NCI-H187 treated with DMSO at 0.1 percent for 48 hours (cell line): ENCODE data around the gene ZNF335.
"Not testable (repeated sequence)": the region's sequence is repeated elsewhere in the genome, so short reads cannot be mapped to it uniquely, and the experiment has no call there.

Experiments used
- DNase-seq: peaks from one replicate; lab custom pipeline; 2025; lab: John Stamatoyannopoulos, UW

Gene ZNF335

GRCh38 chr20:46002008-46002407, 30.0 kb upstream of the ZNF335 start:
- no peak for DNase-seq

DNA sequence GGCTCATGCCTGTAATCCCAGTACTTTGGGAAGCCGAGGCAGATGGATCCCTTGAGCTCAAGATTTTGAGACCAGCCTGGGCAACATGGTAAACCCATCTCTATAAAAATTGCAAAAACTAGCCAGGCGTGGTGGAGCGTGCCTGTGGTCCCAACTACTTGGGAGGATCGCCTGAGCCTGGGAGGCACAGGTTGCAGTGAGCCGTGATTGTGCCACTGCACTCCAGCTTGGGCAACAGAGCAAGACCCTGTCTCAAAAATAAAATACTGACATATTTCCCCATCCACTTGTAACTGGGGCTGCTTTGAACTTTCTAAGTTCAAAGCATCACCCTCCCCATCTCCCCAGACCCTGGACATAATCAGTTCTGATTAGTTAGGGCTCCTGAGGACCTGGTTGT, 29.5 kb upstream of the ZNF335 start:
- DNase-seq = no peak

DNA sequence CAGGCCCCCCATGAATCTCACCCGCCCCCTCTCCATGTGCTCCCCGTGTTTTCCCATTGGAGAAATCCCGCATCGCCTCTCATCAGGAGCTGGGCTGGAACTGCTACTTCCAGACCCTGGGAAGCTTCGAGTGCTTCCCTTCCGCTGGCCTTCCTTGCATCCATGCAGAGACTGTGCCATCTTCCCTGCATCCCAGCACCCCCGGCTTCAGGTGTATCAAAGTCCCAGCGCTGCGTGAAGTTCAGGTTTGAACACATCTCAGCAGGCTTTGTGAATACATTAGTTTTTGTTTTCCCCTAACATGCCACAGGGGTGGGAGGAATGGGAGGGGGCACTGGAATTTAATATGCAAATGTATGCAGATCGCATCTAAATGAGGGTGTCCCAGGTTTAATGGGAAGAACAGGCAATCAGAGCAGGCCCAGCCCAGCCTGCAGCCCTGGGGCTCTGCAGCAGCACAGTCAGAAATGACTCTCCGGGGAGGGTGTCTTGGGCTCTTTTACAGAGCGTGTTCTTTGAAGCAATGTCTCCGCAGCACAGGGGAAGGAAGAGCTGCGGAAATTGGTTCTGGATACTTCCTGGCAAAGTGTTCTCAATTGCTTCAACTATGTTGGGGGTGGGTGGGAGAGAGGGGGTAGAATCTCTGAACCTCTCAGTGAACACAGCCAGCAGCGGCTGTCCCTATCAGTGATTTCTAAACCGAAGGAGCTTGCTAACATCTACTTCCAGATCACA, 28.4 kb upstream of the ZNF335 start:
- DNase-seq = no peak

DNA sequence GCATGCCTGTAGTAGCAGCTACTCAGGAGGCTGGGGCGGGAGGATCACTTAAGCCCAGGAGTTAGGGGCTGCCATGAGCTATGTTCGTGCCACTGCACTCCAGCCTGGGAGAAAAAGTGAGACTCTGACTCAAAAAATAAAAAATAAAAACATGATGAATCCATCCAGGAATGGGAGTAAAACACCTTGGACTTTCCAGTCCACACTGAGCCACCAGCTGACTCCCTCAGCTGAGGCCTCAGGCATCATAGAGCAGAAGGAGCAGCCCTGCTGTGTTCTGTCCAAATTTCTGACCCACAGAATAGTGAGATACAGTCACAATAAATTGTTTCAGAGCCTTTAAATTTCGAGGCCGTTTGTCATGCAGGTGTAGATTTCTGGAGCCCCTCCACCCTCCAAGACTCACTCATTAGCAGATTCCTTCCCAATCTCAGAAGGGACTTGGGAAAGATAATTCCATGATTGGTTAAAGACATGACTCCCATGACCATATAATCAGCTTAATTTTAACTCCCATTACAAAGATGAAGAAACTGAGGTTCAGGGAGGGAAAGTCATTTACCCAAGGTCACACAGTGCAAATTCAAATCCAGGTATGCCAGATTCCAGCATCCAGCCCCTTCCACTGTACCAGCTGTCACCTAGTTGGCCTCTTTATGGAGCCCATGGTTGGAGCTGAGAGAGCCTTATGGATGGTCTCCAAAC, 27.7 kb upstream of the ZNF335 start:
- no peak for DNase-seq

- no peak for DNase-seq
Observed at GRCh38 chr20:45998761-45999160, 26.8 kb upstream of the ZNF335 start.

DNA sequence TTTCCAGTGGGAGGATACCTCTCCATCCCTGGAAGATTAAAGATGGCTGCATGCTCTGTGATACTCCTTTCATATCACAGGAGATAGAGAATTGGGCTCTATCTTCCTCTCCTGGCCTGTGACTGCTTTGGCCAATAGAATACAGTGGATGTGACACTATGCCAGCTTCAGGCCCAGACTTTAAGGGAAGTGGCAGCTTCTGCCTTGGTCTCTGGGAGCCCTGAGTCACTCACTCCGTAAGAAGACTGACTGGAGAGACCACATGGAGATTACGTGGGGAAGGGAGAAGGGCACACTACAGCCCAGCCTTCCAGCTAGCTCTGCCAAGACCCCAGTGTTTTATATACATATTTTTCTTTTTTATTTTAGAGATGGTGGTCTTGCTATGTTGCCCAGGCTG, 26.3 kb upstream of the ZNF335 start:
- no peak for DNase-seq

DNA sequence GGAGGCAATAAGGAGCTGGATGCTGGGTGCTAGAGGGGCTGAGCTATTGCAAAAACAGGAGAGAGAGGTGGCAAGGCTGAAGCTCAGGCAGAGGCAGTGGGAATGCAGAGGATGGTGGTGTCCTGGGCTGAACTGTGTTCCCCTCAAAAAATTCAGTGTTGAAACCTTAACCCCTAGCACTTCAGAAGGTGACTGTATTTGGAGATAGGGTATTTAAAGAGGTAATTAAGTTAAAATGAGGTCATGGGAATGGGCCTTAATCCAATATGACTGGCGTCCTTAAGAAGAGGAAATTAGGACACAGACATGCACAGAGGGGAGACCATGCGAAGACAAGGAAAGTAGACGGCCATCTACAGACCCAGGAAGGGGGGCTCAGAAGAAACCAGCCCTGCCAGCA, 25.2 kb upstream of the ZNF335 start:
- no peak for DNase-seq

DNA sequence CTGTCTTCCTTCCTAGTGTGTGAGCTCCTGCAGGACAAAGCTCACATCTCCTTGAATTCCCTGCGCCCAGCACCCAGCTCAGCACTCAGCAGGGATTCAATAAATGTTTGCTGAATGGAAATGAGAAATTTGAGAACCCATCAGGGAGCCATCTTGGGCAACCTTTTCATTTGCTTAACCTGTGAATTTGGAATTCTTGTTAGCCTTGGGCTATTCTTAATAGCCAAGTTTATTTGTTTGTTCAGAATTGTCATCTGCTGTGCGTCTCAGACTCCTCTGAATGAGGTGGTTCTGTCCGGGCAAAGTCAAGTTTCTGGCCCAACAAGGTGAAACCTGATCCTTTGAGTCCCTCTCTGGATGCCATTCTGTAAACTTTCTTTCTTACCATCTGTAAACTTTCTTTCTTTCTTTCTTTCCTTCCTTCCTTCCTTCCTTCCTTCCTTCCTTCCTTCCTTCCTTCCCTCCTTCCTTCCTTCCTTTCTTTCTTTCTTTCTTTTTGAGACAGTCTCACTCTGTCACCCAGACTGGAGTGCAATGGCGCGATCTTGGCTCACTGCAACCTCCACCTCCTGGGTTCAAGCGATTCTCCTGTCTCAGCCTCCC, 23.6 kb upstream of the ZNF335 start:
- not testable (repeated sequence) for DNase-seq

- no peak for DNase-seq
Observed at GRCh38 chr20:45994761-45995493, 22.9 kb upstream of the ZNF335 start.

- no peak for DNase-seq
Observed at GRCh38 chr20:45993197-45993951, 21.4 kb upstream of the ZNF335 start.

DNA sequence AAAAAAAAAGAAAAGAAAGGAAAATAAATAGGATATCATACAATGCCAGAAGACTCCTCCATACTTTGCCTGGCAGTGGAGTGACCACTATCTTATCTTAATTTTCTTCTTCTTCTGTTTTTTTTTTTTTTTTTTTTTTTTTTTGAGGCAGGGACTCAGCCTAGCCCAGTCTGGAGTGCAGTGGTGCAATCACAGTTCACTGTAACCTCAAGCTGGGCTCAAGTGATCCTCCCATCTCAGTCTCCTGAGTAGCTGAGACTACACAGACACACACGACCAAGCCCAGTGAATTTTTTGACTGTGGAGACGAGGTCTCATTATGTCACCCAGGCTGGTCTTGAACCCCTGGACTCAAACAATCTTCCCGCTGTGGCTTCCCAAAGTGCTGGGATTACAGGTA, 19.6 kb upstream of the ZNF335 start:
- DNase-seq = no peak

DNA sequence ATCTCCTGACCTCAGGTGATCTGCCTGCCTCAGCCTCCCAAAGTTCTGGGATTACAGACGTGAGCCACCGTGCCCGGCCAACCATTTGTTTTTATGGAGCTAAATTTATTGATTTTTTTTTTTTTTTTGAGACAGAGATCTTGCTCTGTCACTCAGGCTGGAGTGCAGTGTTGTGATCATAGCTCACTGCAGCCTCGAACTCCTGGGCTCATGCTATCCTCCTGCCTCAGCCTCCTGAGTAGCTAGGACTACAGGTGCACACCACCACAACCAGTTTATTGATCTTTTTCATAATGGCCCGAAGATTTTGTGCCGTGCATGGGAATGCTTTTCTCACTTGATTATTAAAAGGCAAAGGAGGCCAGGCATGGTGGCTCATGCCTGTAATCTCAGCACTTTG, 16.8 kb upstream of the ZNF335 start:
- DNase-seq = not testable (repeated sequence)

GRCh38 chr20:45987108-45987780, 15.2 kb upstream of the ZNF335 start:
- no peak for DNase-seq

GRCh38 chr20:45985573-45985972, 13.6 kb upstream of the ZNF335 start:
- no peak for DNase-seq

GRCh38 chr20:45983279-45983743, 11.3 kb upstream of the ZNF335 start:
- no peak for DNase-seq

DNA sequence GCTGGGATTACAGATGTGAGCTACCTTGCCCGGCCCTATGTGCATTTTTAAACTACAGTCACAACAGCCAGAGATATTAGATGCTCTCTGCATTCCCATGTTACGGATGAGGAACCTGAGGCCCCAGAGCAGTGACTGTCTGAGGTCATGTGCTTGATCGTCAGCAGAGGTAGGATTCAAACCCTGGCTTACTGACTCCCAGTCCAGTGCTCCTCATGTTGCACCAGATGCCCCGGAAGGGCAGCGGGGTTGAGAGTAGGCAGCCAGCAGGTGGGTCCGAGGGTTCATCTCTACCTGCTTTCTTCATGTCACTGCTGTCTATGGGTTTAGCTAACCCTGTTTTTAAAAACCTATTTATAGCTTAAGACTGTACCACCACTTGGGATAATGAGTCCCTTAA, 9.3 kb upstream of the ZNF335 start:
- DNase-seq = no peak

GRCh38 chr20:45976086-45976485, 4.1 kb upstream of the ZNF335 start:
- no peak for DNase-seq

DNA sequence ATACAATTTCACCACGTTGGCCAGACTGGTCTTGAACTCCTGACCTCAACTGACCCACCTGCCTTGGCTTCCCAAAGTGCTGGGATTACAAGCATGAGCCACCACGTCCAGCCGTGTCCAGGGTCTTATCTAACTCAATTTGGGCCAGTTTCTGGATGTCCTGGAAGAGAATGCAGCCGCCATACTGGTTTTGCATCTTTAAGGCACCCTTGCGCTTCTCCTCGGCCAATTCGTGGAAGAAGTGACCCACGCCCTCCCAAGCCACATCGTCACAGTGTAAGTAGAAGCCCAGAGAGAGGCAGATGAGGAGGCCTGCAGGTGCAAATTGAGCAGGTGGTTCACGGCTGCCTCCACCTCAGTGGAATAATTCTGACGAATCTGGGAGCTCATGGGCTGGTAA, 3.7 kb upstream of the ZNF335 start:
- DNase-seq = no peak

DNA sequence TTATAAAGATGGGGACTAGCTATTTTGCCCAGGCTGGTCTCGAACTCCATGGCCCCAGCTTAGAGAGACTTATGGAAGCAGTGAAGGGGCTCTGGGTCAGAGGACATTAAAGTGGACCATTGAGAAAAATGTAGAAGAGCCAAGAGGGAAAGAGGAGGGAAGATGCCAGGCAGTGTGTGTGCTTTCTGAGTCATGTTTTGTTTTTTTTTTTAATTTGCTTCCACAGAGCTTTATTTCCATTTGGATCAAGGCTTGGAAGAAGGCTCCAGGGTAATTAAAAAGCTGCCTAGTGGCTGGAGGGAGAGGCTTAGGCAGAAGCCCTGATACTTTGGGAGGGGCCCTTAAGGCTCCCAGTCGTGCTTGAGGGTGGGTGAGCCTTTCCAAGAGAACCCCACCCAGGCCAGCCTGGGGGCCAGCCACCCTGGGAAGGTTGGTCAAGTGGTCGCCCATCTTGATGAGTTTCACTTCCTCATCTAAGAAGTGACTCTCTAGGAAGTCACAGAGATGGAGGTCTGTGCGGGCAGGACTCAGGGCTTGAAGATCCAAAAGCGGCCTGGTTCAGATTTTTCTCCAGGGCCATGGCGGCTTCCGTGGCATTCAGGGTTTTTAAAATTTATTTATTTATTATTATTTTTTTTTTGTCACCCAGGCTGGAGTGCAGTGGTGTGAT, 3.0 kb upstream of the ZNF335 start:
- DNase-seq = no peak

- DNase-seq = no peak
Observed at GRCh38 chr20:45972500-45973183, 639 bp upstream of the ZNF335 start.
